CD4-positive, alpha-beta T cell treated with Interleukin-2 at 100 ng/mL for 4 hours (primary cell): ENCODE data around the gene DAB2IP.

ENCODE experiments used
- DNase-seq: peaks from one replicate; pipeline ENCODE4 v3.0.0-alpha.2; 2020; ENCODE audit warnings: low spot score

The DAB2IP gene

DNA sequence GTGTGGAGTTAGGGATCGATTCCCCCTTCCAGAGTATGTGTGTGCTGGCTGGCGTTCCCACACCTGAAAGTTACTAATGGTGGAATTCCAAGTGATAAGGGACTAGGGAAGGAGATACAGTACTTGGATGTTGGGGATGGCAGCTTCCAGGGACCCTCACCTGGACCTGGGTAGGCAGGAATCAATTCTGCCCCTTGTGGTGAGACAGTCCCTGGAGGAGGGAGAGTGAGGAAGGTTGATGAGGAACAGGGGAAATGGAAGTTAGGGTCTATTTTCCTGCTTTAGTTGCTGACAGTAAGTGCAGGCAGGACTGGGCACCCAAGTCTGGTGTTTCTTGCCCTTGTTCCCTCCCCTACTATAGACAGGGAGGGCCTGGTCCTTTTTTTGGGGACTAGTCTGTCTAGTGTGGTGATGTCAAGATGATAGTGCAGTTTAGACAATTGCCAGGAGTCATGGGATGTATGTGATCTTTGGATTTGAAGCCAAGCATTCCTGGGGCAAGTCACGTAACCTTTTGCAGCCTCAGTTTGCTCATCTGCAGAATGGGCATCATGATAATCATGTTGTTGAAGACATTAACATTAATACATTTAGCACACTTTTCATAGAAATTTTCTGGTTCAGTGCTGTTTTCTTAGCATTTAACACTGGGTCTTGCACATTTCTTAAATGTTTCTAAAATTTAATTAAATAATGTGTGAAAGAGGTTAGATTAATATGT lies 51.7 kb downstream of the DAB2IP start:
- DNase-seq, result no peak

DNA sequence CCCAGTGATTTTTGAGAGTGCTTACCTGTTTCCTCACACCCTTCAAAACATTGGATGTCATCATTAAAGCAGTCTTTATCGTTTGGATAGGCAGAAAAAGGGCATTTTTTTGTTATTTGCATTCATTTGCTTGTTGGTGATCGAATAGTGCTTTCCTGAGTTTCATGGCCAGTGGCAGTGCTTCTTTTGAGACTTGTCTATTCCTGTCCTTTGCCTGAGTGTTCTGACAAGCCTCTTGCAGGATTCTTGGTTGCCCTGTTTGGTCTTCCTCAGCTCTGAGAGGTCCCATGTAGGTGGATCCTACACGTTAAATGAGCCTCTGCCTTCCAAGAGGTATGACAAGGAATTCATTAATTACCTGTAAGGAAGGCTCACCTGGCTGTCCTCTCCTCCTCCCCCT lies 52.8 kb downstream of the DAB2IP start:
- DNase-seq, result no peak

DNA sequence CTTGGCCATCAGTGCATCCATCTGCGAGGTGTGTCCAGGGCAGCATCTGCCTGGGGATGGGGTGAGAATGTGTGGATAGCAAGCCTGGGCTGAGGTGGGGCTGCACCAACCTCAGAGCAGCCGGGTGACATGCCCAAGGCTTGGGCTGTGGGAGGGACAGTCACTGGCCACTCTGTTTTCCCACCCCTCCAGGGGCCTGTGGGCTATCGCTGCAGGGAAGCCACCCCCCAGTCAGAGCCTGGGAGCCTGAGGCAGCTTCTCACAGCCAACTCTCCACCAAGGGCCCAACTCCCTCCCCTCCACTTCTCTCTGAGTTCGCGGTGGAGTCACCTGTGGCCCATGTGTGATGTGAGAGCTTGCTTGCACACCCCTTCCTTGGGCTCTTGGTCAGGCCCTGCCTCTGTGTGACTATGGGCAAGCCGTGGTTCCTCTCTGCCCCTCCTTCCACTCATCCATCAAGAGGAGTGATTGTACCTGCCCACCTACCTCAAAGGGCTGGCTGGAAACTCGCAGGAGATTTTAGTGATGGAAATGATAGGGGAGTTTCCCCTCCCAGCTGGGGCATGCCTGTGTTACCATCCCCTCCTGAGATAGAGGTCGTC lies 54.8 kb downstream of the DAB2IP start:
- no peak for DNase-seq

DNA sequence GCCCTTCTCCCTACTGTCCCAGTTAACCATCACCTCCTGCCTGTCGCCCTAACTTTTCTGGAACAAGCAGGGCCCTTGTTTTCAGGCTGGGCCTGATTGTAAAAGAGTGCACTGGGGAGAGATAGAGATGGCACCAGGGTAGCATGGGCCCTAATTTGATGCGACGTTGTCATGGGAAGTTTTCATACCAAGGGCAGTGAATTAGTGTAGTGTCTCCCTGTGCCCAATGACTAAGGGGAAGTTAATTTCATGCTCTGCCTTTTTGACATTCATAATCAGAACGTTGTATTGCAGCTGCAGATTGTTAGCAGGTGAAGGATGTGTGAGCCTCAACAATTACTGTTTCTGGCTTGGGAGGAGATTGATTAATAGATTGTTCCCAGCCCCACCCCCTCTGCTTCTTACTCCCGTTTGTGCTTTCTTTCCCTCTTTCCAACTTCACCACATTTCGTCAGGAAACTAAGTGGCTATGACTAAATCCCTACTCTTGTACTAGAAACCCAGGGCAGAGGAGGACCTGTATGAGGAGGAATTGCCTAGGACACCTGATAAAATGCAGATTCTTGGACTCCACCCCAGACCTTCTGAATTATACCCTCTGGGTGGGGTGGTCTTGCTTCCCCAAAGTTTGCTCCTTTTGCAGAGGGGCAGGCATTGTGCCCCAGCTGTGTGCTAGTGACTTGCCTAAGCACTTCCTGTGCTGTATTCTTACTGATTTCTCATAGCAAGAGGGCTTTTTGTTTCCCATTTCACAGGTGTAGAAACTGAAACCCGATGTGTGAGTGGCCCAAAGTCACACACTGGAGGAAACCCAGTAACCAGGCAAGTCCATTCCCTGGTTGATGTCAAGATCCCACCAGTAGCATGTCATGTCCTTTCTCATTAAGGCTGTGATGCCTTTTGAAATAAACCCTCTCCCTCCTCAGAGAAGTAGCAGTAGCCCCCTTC lies 56.3 kb downstream of the DAB2IP start:
- no peak for DNase-seq

DNA sequence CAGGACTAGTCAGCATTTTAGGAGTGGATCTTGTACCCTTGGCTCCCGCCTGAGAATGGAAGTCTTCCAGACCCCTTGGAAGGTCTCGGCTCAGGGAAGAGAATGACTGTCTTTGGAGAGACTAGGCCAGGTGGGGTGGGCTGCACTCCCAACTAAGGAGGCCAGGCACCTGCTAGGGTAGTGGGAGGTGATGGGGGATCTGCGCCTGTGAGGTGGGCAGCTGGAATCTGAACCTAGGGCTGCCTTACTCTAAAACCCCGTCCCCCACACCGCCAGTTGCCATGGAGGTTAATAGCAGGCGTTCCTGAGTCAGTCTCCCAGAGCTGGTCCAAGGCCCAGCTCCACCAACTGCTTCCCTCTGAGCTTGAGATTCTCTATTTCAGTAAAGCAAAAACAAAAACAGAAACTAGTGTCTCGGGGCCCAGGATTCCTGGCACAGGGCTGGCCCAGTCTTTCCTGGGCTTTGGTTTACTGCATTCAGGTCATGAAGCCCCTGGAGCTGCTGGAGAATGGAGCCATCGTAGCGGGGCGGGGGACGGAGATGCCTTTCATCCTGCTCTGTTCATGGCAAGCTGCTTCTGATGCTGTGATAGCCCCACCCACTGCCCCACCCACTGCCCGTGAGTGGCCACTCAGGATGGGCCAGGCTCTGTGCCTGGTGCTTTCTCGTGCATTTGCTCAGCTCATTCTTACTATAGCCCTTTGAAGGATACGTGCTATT lies 57.5 kb downstream of the DAB2IP start:
- DNase-seq, result no peak

DNA sequence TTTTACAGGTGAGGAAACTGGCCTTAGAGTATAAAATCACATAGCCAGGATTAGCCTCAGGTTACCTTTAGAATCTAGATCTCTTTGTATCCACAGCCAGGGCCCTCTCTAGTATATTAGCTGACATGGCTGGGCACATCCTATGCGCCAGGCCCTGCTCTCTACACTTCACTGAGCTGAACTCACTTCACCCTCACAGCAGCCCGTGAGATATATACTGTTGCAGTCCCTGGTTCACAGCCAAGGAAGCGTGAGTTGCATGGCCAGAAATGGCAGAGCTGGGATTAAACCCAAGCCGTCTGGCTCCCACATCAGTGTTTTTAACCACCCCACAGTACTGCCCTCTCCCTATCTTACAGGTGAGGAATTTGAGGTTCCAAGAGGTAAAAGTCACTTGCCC lies 58.4 kb downstream of the DAB2IP start:
- no peak for DNase-seq

DNA sequence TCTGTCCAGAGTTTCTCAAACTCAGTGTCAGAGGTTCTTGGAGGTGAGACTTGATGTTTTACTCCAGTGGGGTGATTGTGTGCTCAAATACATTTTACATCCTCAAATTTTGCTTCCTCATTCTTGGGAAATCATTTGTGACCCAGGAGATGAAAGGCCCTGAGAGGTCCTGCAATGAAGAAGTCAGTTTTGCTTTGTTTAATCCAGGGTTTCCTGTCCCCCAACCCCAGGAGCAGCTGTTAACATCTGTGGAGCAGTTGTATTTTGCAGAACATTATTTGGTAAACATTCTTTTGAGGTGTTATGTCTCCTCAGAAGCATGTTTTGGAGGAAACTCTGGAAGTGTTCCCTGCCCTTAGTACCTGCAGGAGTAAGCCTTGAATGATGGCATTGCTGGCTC lies 59.8 kb downstream of the DAB2IP start:
- no peak for DNase-seq

DNA sequence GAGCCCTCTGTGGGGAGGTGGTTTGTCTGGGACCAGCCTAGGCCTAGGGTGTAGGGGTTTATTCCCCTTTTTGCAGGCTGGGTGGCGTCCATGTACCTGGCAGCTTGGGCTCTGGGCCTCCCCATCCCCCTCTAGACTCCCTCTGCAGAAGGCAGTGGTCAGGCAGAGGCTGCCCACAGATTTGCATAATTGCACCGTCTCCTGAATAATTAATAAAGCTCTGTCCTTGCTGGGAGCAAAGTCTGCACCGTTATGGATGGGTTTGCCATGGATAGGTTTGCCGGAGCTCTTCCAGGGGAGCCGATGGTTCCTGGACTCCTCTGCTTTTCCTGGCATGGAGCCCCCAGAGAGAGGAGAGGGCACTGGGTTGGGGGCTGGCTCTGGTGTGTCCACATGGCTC lies 60.4 kb downstream of the DAB2IP start:
- no peak for DNase-seq

DNA sequence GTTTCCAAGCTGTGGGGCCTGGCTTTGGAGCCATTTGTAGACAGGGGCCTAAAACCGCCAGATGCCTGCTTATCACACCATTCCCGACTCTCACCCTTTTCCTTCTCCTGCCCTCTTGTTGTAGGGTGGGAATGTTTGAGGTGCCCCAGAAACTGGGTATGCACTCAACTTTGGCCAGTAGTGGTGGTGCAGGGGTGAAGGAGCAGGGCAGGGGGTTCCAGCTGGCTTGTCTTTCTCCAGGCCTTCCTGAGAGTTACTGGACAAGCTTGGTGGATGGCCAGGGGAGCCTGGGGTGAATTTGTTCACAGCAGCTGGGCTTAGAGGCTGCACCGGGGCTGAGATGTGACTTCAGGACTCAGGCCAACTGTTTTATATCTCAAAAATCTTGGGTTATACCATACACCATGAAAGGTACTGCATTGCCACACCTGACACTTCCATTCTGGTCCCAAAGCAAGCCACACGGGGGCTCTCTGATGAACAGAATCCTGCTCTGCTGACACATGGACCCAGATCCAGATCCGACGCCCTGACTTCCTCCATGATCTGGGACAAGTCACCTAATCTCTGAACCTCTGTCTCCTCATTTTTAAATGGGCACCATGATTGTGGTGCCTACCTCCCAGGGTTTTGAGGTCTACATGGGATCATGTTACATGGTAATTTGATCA lies 62.1 kb downstream of the DAB2IP start:
- no peak for DNase-seq

DNA sequence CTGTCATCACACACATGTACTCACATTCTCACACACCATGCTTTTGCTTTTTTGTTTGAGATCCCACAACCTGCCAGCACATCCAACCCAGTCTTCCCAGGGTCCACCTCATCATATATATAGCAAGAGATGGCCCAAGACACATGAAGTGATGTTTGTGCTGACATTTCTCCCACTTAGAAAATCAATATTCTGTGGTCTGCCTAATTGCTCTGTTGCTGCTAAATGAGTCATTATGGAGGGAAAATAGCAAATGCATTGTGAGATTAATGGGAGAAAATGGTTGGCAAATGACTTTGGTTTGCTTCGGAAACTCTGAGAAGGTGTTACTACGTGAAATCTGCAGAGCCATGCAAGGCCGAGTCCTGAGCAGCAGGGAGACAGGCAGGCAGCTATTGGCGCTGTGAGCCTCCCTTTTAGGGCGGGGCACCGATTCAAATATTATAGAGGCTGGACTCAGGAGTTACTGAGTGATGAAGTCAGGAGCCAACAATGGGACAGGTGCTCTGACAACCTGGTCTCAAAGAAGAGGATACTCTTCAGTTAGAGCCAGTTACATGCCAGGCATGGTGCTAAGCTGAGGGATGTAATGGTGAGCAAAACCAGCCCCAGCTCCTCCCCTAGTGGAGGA lies 62.8 kb downstream of the DAB2IP start:
- no peak for DNase-seq

DNA sequence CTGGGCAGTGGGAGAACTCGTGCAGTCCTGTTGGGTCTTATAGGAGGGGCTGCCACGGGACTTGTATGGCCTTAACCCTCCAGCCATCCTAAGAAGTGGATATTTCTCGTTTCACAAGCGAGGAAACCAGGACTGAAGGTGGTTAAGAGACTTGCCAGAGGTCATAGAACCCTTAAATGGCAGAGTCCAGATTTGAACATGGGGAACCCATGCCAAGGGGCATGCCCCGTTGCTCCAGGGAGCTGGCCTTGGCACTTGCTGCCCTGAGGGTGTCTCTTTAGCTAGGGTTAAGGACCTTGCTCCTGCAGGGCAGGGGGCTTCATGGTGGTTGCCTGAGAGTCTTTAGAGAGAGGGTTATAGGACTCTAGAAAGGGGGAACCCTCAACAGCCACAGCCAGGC lies 63.4 kb downstream of the DAB2IP start:
- DNase-seq, result no peak

DNA sequence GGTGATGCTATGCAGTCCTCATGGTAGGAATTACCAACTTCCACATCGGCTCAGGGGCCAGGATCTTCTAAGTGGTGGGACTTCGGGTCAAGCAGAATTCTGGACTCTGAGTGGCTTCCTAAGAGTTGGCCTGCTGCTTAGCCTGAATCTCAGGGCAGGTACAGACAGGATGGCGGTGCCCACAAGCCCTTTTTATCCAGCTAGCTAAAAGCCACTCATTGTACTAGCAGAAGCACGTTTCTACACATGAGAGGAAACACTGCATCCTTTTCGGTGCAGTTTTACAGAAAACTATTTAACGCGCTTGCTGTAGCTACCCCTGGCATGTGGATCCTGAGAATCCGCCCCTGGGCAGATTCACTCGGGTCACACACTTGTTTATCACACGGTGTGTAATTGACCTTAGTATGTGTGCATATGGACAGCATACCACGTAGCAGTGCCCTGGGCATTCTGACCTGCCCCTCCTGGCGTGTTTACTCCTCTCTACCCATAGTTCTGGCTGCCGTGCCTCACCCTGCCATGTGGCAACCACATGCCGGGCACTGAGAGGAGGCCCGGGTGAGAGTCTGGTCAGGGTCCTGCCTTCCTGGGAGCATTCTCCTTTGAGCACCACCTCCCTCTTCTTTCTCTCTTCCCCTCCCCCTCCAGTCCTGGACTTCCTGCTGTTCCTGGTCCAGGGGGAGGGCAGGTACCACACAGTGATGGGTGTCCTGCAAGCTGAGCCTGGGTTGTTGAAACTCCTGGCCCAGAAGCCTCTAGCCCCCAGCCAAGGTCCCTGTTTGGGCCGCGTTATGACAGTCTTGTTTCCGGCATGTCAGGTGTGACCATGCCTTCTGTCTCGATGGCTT lies 65.9 kb downstream of the DAB2IP start:
- no peak for DNase-seq

DNA sequence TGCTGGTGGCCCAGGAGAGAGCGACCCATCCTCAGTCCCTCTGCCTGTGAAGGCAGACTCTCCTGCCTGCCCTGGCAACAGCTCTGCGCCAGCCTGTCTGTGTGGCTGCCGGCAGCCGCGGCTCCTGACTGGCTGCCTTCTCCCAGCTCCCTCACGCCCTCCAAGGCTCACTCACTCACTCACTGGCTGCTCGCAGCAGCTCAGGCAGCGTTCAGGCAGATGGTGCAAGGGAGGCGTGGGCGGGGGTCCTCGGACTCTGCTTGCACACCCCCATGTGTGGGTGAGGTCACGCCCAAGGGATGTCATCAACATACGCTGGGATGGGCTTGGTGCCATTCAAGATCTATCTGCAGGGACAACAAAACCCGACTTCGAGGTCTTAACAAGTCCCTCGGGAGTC lies 66.7 kb downstream of the DAB2IP start:
- DNase-seq, result no peak

DNA sequence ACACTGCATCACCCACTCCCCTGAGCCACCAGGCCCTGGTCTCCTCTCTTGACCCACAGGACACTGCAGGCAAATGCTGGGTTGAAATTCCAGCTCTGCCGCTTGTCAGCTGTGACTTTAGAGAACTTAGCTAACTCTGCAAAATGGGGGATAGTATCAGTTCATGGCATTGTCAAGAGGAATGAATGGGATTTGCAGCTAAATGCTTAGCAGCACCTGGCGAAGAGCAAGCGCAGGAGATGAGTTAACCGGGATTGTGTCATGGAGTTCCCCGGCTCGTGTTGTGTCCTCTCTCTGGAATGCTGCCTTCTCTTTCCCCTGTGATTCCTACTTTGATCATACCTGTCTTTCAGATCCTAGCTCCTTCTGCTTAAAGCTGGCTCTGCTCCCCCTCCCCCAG lies 67.1 kb downstream of the DAB2IP start:
- DNase-seq, result no peak

DNA sequence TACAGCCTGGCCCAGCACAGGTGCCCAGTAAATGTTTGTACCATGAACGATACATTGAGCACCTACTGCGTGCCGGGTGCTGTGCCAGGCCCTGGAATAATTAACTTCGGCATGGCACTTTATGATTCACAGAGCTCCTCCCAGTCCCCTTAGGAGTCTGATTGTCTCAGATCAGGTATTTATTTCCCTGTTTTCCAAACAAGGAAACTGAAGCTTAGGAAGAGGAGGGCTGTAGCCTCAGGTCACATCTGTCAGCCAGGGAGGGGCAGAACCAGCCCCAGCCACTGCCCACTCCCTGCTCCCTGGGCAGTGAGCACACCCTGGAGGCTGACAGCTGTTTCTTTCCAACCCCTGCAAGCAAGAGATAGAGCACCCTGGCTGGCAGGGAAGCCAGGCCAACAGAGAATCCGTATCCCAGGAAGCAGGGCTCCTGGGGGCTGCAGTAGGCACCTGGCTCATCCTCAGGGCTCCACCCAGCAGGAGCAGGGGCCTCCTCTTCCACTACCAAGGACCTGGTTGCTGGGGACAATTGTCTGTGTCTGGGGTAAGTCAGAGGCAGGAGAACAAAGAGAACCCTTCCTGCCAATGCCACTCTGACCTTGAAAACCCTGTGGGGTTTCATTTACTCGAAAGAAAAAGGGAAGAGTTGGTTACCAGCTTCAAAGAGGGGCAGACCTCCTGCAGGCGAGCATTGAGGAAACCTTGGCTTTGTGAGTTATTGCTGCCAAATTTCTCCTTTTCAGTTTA lies 69.0 kb downstream of the DAB2IP start:
- no peak for DNase-seq

DNA sequence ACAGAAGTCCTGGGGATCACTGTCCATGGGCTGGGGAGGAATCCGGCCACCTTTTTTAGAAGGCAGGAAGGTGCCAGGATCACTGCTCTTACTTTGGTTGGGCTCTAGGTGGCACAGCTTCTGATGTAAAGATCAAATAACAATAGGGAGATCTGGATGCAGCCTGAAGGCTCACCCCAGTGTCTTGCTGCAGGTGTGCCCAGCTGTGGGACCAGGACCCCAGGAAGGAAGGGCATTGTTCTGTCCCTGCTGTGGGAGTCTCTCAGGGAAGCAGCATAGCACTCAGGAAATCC lies 69.6 kb downstream of the DAB2IP start:
- no peak for DNase-seq

DNA sequence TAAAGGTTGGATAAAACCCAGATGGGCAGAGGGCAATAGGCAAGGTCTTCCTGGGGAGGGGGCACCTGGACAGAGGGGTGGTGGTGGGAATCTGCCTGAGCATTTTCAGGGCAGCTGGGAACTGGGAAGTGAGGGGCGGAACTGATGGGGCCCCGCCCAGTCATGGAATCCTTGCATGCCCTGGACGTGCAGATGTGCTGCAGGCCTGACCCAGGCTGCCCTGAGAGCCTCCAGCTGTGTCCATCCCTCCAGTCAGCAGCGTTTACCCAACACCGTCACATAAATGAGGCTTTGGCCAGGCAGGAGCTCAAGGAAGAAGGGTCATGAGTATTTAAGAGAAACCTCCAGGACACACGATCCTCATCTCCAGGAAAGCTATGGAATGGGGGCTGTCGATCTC lies 70.3 kb downstream of the DAB2IP start:
- no peak for DNase-seq

DNA sequence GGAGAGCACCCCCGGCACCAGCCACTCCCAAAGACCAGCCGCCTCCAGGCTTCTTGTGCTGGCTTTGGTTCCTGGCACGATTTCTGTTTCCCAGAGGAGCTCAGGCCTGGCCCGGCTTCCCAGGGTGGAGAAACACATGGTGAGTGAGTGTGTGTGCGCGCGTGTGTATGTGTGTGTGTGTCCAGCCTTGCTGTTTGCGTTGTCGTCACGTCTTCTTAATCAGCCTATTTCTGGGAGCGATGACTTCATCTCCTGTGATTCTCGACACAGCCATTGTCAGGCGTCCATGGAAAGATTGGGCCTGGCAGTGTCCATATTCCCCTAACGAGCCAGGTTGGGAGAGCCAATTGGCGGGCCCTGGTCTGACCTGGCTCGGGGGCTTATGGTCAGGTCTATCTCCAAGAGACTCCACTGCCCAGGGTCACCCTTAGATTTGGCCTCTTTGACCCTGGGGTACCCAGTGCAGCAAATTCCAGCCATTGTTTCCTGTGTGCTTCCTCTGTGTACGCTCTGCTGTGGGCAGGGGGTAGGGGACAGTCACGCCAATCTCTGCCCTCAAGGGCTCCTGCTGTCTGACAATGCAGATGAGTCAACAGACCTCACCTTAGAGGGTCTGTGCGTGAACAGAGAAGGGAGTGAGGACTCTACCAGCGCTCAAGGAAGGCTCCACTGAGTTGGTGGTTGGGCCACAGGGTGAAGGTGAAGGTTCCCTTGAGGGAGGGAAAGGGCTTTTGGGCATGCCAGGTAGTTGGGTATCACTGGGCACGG lies 73.8 kb downstream of the DAB2IP start:
- DNase-seq, result no peak
